Measurements from ENCODE around the gene DMRTB1.

DMRTB1 gene

DNA sequence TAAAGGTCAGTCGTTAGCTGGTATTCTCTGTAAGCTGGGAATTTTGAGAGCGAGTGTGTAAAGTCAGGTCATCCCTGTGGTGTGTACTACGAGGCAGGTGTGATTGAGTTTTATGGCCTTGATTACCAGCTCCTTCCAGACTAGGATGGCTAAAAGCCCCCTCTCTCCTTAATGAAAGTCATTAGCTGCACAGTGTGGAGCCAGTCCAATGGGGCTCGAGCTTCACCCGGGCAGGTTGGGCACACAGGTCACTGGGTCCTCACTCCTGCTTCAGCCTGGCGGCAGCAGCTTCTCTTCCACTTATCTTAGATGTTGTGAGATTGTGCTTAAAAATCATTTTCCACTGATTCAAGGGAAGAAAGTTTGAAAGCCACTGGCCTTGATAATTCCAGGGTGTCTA, 3.0 kb downstream of the DMRTB1 start:
- Histone ChIP-seq H3K36me3 (no peaks in the 10 kb centered on the region), H3K27me3 (peaks cover 0 to 12% of the 10 kb centered on the region in 2 donors), H3K4me1 (no peaks in the 10 kb centered on the region), H3K27ac (no peak overlapping the region), H3K4me3 (no peak overlapping the region), H3K9me3 (no peaks in the 10 kb centered on the region)
- intact Hi-C loops (cut with DNase I; ENCODE audit: low total_unique reads), result no loop called here
- TF ChIP-seq CTCF (IDR thresholded peaks at IDR 0.05), result no peak
- no peak for DNase-seq

GRCh38 chr1:53462769-53463501, 3.7 kb downstream of the DMRTB1 start:
- no peaks in the 10 kb centered on the region for H3K9me3 ChIP-seq
- no peak for TF ChIP-seq CTCF (IDR thresholded peaks at IDR 0.05)
- peaks cover 0 to 12% of the 10 kb centered on the region in 2 donors for H3K27me3 ChIP-seq
- no peak overlapping the region for H3K4me3 ChIP-seq
- H3K27ac ChIP-seq, result no peak overlapping the region
- H3K36me3 ChIP-seq, result no peaks in the 10 kb centered on the region
- no peak for DNase-seq
- intact Hi-C loops (cut with DNase I; ENCODE audit: low total_unique reads), result no loop called here
- no peaks in the 10 kb centered on the region for H3K4me1 ChIP-seq

DNA sequence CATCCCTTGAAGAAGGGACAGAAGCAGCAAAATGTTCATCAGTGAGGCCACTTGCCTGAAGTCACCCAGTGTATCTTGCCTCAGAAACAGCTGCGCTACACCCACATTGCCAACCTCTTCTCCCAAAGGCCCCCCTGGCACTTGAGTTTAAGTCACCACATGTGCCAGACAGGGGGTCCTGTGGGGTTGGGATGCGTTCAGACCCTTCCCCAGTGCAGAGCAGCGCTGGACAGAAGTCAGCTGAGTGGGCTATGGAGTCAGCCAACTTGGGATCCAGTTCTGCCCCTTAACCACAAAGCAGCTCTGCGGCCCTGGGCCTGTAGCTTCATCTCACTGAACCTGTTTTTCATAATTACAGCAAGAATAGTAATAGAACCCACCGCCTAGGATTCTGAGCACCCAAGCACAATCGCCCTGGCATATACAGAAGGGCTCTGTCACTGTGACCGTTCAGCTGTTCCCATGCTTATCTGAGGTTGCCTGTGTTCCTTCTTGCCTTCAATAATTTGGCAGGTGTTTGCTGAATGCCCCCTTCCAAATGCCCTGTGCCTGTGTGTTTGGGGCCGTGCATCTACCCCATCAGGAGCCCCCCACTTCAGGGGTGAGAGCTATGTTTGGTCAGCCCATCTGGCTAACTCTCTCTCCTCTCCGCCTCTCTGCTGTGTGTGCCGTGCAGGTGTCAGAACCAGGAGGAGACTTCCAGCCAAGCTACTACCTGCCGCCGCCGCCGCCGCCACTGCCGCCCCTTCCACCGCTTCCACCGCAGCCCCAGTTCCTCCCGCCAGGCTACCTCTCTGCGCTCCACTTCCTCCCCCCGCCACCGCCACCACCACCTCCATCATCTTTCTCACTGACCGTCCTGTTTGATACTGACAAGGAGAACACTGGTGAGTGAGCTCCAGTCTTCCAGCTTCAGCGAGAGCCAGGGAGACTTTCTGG, 5.0 kb downstream of the DMRTB1 start:
- Histone ChIP-seq H3K9me3 (no peaks in the 10 kb centered on the region), H3K4me1 (no peaks in the 10 kb centered on the region), H3K27me3 (peaks cover 0 to 12% of the 10 kb centered on the region in 2 donors), H3K27ac (no peak overlapping the region), H3K36me3 (no peaks in the 10 kb centered on the region), H3K4me3 (no peak overlapping the region)
- TF ChIP-seq CTCF (IDR thresholded peaks at IDR 0.05), result no peak
- intact Hi-C loops (cut with DNase I; ENCODE audit: low total_unique reads), result no loop called here
- DNase-seq, result no peak

DNA sequence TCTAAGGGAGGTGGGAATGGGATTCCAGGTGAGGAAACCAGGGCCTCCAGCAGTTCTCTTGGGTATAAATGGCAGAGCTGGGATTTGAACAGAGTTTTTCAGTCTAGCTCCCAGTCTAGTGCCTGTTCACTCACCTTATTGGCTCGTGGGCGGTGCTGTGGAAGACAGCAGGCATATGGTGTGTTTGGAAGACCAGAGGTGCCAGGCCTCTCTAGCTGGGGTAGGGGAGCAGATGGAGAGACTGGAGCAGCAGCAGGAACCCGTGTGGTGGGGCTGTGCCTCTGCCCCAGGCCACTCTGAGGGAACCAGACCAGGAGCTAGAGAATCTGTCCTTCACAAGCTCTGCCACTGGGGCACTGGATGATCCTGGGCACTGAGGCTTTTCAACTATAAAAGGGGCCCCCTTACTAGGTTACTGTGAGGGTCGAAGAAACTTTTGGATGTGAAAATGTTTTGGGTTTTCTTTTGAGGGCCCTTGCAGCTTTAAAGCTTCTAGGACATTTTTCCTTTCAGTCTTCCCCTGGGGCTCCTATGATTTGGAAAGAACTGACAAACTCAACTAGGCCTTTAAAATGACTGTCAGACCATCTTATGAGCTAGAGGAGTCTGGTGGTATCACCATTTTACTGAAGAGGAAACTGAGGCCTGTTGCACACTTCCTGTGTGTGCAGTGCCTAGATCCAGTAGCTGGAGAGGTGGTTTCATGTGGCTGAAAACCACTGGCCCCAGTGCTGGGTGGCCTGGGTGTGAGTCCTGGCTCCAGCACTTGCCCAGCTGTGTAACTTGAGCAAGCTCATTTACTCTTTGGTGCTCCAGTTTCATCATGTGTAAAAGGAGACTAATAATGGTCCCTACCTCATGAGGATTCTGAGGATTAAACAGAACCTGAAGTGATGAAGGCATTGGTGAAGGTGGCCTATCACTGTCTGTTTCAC, 6.1 kb downstream of the DMRTB1 start:
- Histone ChIP-seq H3K27ac (no peak overlapping the region), H3K36me3 (no peaks in the 10 kb centered on the region), H3K4me3 (no peak overlapping the region), H3K4me1 (no peaks in the 10 kb centered on the region), H3K9me3 (no peaks in the 10 kb centered on the region), H3K27me3 (peaks cover 0 to 16% of the 10 kb centered on the region in 2 donors)
- no peak for DNase-seq
- no peak for TF ChIP-seq CTCF (IDR thresholded peaks at IDR 0.05)
- intact Hi-C loops (cut with DNase I; ENCODE audit: low total_unique reads), result no loop called here

GRCh38 chr1:53467391-53467790, 8.2 kb downstream of the DMRTB1 start:
- no peaks in the 10 kb centered on the region for H3K4me1 ChIP-seq
- no peak for TF ChIP-seq CTCF (IDR thresholded peaks at IDR 0.05)
- H3K9me3 ChIP-seq, result no peaks in the 10 kb centered on the region
- DNase-seq, result no peak
- intact Hi-C loops (cut with DNase I; ENCODE audit: low total_unique reads), result no loop called here
- H3K4me3 ChIP-seq, result no peak overlapping the region
- no peak overlapping the region for H3K27ac ChIP-seq
- H3K36me3 ChIP-seq, result no peaks in the 10 kb centered on the region
- H3K27me3 ChIP-seq, result peaks cover 0 to 15% of the 10 kb centered on the region in 2 donors

All from tibial artery (tissue), 4 donors.